Fibroblast of lung (primary cell): ENCODE data around the gene SLC37A1. TPM values are rescaled to one million over a fixed set of nuclear protein-coding genes. Genes with fewer than 3 reads are reported as not detected.

Experiments
- DNase-seq, 2 donors: peaks; one replicate each; pipeline versions ENCODE4 v3.0.0 to v3.0.0-alpha.2; 2010; ENCODE audit warnings: low read depth in 2 of 2
- H2AFZ ChIP-seq: 2 replicates; pipeline ENCODE4 v1.5.1; 2012; ENCODE audit warnings: low read length, control low read depth, inconsistent platforms
- H3K27ac ChIP-seq: 2 replicates; pipeline ENCODE4 v1.5.1; 2011; ENCODE audit warnings: low read length, control low read depth; ENCODE audit not compliant: insufficient read depth
- H3K27me3 ChIP-seq: 2 replicates; pipeline ENCODE4 v1.5.1; 2011; ENCODE audit warnings: mild to moderate bottlenecking, low read length; ENCODE audit not compliant: control insufficient read depth, insufficient read depth
- H3K36me3 ChIP-seq: 2 replicates; pipeline ENCODE4 v1.5.1; 2011; ENCODE audit warnings: low read length; ENCODE audit not compliant: control insufficient read depth, insufficient read depth
- H3K4me1 ChIP-seq: 2 replicates; pipeline ENCODE4 v1.5.1; 2011; ENCODE audit warnings: low read length; ENCODE audit not compliant: control insufficient read depth, insufficient read depth; ENCODE audit errors: extremely low read depth
- H3K4me2 ChIP-seq: 2 replicates; pipeline ENCODE4 v1.5.1; 2011; ENCODE audit warnings: low read length, control low read depth; ENCODE audit not compliant: insufficient read depth; ENCODE audit errors: extremely low read depth
- H3K4me3 ChIP-seq, 4 experiments: fragments of 200-600 bp in 1 of 4; sonication (generic) in 1 of 4; replicated peaks in 1 of 4; 2 replicates each; pipeline ENCODE4 v1.5.1; 2011 to 2016; ENCODE audit warnings: low read length in 4 of 4, low read depth in 3 of 4, mild to moderate bottlenecking in 3 of 4, control low read depth in 2 of 4, inconsistent platforms in 1 of 4, mixed read lengths in 1 of 4; ENCODE audit not compliant: insufficient read depth in 1 of 4; ENCODE audit errors: control extremely low read depth in 1 of 4
- H3K79me2 ChIP-seq: 2 replicates; pipeline ENCODE4 v1.5.1; 2012; ENCODE audit warnings: mild to moderate bottlenecking, low read length, inconsistent platforms; ENCODE audit not compliant: control insufficient read depth, insufficient read depth
- H3K9ac ChIP-seq: 2 replicates; pipeline ENCODE4 v1.5.1; 2011; ENCODE audit warnings: mild to moderate bottlenecking, low read length, control low read depth; ENCODE audit not compliant: insufficient read depth
- H3K9me3 ChIP-seq: 2 replicates; pipeline ENCODE4 v1.5.1; 2012; ENCODE audit warnings: low read depth, low read length; ENCODE audit not compliant: control insufficient read depth, insufficient read depth
- H4K20me1 ChIP-seq: 2 replicates; pipeline ENCODE4 v1.5.1; 2011; ENCODE audit warnings: low read length; ENCODE audit not compliant: control insufficient read depth, insufficient read depth; ENCODE audit errors: extremely low read depth
- CTCF ChIP-seq, 2 donors: IDR thresholded peaks in 1 of 2; conservative IDR thresholded peaks in 1 of 2; 1 replicate in 1 of 2; 2 replicates in 1 of 2; pipeline ENCODE4 v1.5.1; 2011 to 2012; ENCODE audit warnings: low read length in 2 of 2, control low read depth in 1 of 2, inconsistent platforms in 1 of 2, low read depth in 1 of 2, mild to moderate bottlenecking in 1 of 2
- EZH2 ChIP-seq: IDR thresholded peaks from 2 replicates; pipeline ENCODE4 v1.5.1; 2012; ENCODE audit warnings: low read length, control low read depth, mild to moderate bottlenecking; ENCODE audit errors: missing control alignments
- polyA plus RNA-seq, 2 donors: library from polyadenylated mRNA; depleted of rRNA in 1 of 2; stranded (reverse) in 1 of 2; unstranded in 1 of 2; fragments of >200 nt; gene quantifications; 2 replicates each; pipeline ENCODE4 v1.2.1, GENCODE V29; 2011 to 2012; ENCODE audit warnings: missing spikeins in 1 of 2
- total RNA-seq: library from RNA; depleted of rRNA; stranded (reverse); fragments of >200 nt; gene quantifications from 2 replicates; pipeline ENCODE4 v1.2.1, GENCODE V29; 2014

Gene SLC37A1
- total and polyA plus RNA-seq, 2 donors (not counting 1 experiment from before 2014, with no cell fraction given), result 0.42 to 6.4 TPM

GRCh38 chr21:42591170-42591869 lies 77.7 kb downstream of the SLC37A1 start:
- Histone ChIP-seq H3K4me1 (no peaks in the 10 kb centered on the region), H3K9me3 (no peaks in the 10 kb centered on the region), H3K36me3 (no peaks in the 10 kb centered on the region), H3K4me2 (no peak overlapping the region), H2AFZ (no peak overlapping the region), H3K27me3 (no peaks in the 10 kb centered on the region), H3K4me3 (no peak overlapping the region), H3K79me2 (no peaks in the 10 kb centered on the region), H3K9ac (no peak overlapping the region), H3K27ac (no peak overlapping the region), H4K20me1 (no peaks in the 10 kb centered on the region)
- no peak for DNase-seq
- no peak for TF ChIP-seq EZH2
- no peak for TF ChIP-seq CTCF (conservative IDR thresholded peaks at IDR 0.05 in 1 of 2, IDR thresholded peaks at IDR 0.05 in 1 of 2; ENCODE audit: low read depth in 1 of 2, low read length in 2 of 2)

GRCh38 chr21:42592156-42592820 lies 78.6 kb downstream of the SLC37A1 start:
- no peaks in the 10 kb centered on the region for H3K36me3 ChIP-seq
- H3K79me2 ChIP-seq, result no peaks in the 10 kb centered on the region
- TF ChIP-seq CTCF (conservative IDR thresholded peaks at IDR 0.05 in 1 of 2, IDR thresholded peaks at IDR 0.05 in 1 of 2; ENCODE audit: low read depth in 1 of 2, low read length in 2 of 2) (no peak), EZH2 (no peak)

GRCh38 chr21:42593007-42593814 lies 79.6 kb downstream of the SLC37A1 start:
- DNase-seq, result peak; percentile 27 to 50
- no peaks in the 10 kb centered on the region for H3K27me3 ChIP-seq
- H3K4me3 ChIP-seq, result no peak overlapping the region
- no peak overlapping the region for H2AFZ ChIP-seq
- H3K4me2 ChIP-seq, result peak overlapping the region; percentile 51
- peak overlapping the region; percentile 2 for H3K9ac ChIP-seq
- no peaks in the 10 kb centered on the region for H3K79me2 ChIP-seq
- no peak for TF ChIP-seq EZH2
- peak; percentile 55 to 66 for TF ChIP-seq CTCF (conservative IDR thresholded peaks at IDR 0.05 in 1 of 2, IDR thresholded peaks at IDR 0.05 in 1 of 2; ENCODE audit: low read depth in 1 of 2, low read length in 2 of 2)
- H4K20me1 ChIP-seq, result no peaks in the 10 kb centered on the region
- no peaks in the 10 kb centered on the region for H3K9me3 ChIP-seq
- H3K27ac ChIP-seq, result no peak overlapping the region
- H3K4me1 ChIP-seq, result no peaks in the 10 kb centered on the region
- no peaks in the 10 kb centered on the region for H3K36me3 ChIP-seq

More at GRCh38 chr21:42592156-42592820, 78.6 kb downstream of the SLC37A1 start:
- no peak overlapping the region for H3K4me3 ChIP-seq
- no peak overlapping the region for H3K4me2 ChIP-seq
- no peaks in the 10 kb centered on the region for H3K4me1 ChIP-seq
- no peaks in the 10 kb centered on the region for H4K20me1 ChIP-seq
- H3K27ac ChIP-seq, result no peak overlapping the region
- no peak overlapping the region for H2AFZ ChIP-seq
- no peaks in the 10 kb centered on the region for H3K9me3 ChIP-seq
- no peak overlapping the region for H3K9ac ChIP-seq
- no peak for DNase-seq
- H3K27me3 ChIP-seq, result no peaks in the 10 kb centered on the region
